HUES64 (cell line): ENCODE results near the gene DUSP16.

Experiments used
- H3K27ac ChIP-seq: 2 replicates; pipeline ENCODE4 v1.7.0; 2013; ENCODE audit warnings: low read depth, low read length, inconsistent platforms
- H3K27me3 ChIP-seq: 2 replicates; pipeline ENCODE4 v1.6.1; 2013; ENCODE audit warnings: mild to moderate bottlenecking, low read length; ENCODE audit not compliant: insufficient read depth
- H3K36me3 ChIP-seq: 2 replicates; pipeline ENCODE4 v1.6.1; 2013; ENCODE audit warnings: mild to moderate bottlenecking, low read length; ENCODE audit not compliant: insufficient read depth
- H3K4me1 ChIP-seq: 2 replicates; pipeline ENCODE4 v1.6.1; 2013; ENCODE audit warnings: mild to moderate bottlenecking, low read length, moderate library complexity; ENCODE audit not compliant: insufficient read depth
- H3K4me3 ChIP-seq: 2 replicates; pipeline ENCODE4 v1.5.1; 2013; ENCODE audit warnings: mild to moderate bottlenecking, low read length, moderate library complexity
- H3K9ac ChIP-seq: 2 replicates; pipeline ENCODE4 v1.6.1; 2013; ENCODE audit warnings: mild to moderate bottlenecking, low read depth, low read length
- H3K9me3 ChIP-seq: 2 replicates; pipeline ENCODE4 v1.6.1; 2013; ENCODE audit warnings: low read depth, low read length; ENCODE audit not compliant: insufficient read depth
- WGBS: fragments of 150-250, 120-280 bp; methylation state at CpG from one replicate; pipeline ENCODE4 v1.1.7; 2013; ENCODE audit warnings: missing lambda C conversion rate; 5-methylcytosine and 5-hydroxymethylcytosine counted together

DUSP16 gene

GRCh38 chr12:12447236-12447635, 115.4 kb downstream of the DUSP16 start:
- Histone ChIP-seq H3K27ac (no peak overlapping the region), H3K9ac (no peak overlapping the region), H3K9me3 (no peaks in the 10 kb centered on the region), H3K4me3 (no peak overlapping the region), H3K4me1 (peaks cover 10% of the 10 kb centered on the region; the same call in 1 of the 2 replicates), H3K36me3 (no peaks in the 10 kb centered on the region), H3K27me3 (no peaks in the 10 kb centered on the region)
- WGBS, result 95% methylated on average over 8 of the region's 8 CpGs

GRCh38 chr12:12446786-12447185, 115.9 kb downstream of the DUSP16 start:
- Histone ChIP-seq H3K4me1 (peaks cover 13% of the 10 kb centered on the region; the same call in 1 of the 2 replicates), H3K4me3 (no peak overlapping the region), H3K9ac (no peak overlapping the region), H3K27ac (no peak overlapping the region), H3K36me3 (no peaks in the 10 kb centered on the region), H3K27me3 (no peaks in the 10 kb centered on the region), H3K9me3 (no peaks in the 10 kb centered on the region)
- 82% methylated on average over 3 of the region's 3 CpGs for WGBS

- Histone ChIP-seq H3K4me3 (no peak overlapping the region), H3K4me1 (peaks cover 15% of the 10 kb centered on the region; the same call in 1 of the 2 replicates), H3K9ac (no peak overlapping the region), H3K9me3 (no peaks in the 10 kb centered on the region), H3K36me3 (no peaks in the 10 kb centered on the region), H3K27ac (no peak overlapping the region), H3K27me3 (no peaks in the 10 kb centered on the region)
- 98% methylated on average over 2 of the region's 2 CpGs for WGBS
Observed at GRCh38 chr12:12445882-12446181, 116.8 kb downstream of the DUSP16 start.

GRCh38 chr12:12445165-12445881, 117.3 kb downstream of the DUSP16 start:
- Histone ChIP-seq H3K27me3 (no peaks in the 10 kb centered on the region), H3K27ac (no peak overlapping the region), H3K36me3 (no peaks in the 10 kb centered on the region), H3K9ac (no peak overlapping the region), H3K4me1 (peaks cover 15% of the 10 kb centered on the region; the same call in 1 of the 2 replicates), H3K4me3 (no peak overlapping the region), H3K9me3 (no peaks in the 10 kb centered on the region)
- 97% methylated on average over 3 of the region's 4 CpGs for WGBS

GRCh38 chr12:12443431-12443878, 119.2 kb downstream of the DUSP16 start:
- 0 out of 2 replicates have a peak, but pooled peaks cover 5% of the 10 kb centered on the region for H3K4me1 ChIP-seq
- no peaks in the 10 kb centered on the region for H3K9me3 ChIP-seq
- no peak overlapping the region for H3K4me3 ChIP-seq
- no peak overlapping the region for H3K27ac ChIP-seq
- H3K27me3 ChIP-seq, result no peaks in the 10 kb centered on the region
- WGBS, result 94% methylated on average over 5 of the region's 5 CpGs
- H3K36me3 ChIP-seq, result no peaks in the 10 kb centered on the region
- H3K9ac ChIP-seq, result no peak overlapping the region

- Histone ChIP-seq H3K9ac (no peak overlapping the region), H3K27ac (no peak overlapping the region), H3K4me3 (no peak overlapping the region), H3K9me3 (no peaks in the 10 kb centered on the region), H3K27me3 (no peaks in the 10 kb centered on the region), H3K36me3 (no peaks in the 10 kb centered on the region), H3K4me1 (0 out of 2 replicates have a peak, but pooled peaks cover 5% of the 10 kb centered on the region)
- 92% methylated on average over 5 of the region's 5 CpGs for WGBS
Observed at GRCh38 chr12:12442548-12443071, 120.1 kb downstream of the DUSP16 start.

GRCh38 chr12:12441843-12442461, 120.7 kb downstream of the DUSP16 start:
- no peaks in the 10 kb centered on the region for H3K9me3 ChIP-seq
- no peak overlapping the region for H3K4me3 ChIP-seq
- 0 out of 2 replicates have a peak, but pooled peaks cover 5% of the 10 kb centered on the region for H3K4me1 ChIP-seq
- no peak overlapping the region for H3K27ac ChIP-seq
- 84% methylated on average over 4 of the region's 4 CpGs for WGBS
- no peak overlapping the region for H3K9ac ChIP-seq
- no peaks in the 10 kb centered on the region for H3K36me3 ChIP-seq
- no peaks in the 10 kb centered on the region for H3K27me3 ChIP-seq

- no peak overlapping the region for H3K27ac ChIP-seq
- peaks cover 5% of the 10 kb centered on the region; the same call in 1 of the 2 replicates for H3K36me3 ChIP-seq
- peaks cover 3% of the 10 kb centered on the region; the same call in 1 of the 2 replicates for H3K9me3 ChIP-seq
- 0 out of 2 replicates have a peak, but pooled peaks cover 5% of the 10 kb centered on the region for H3K4me1 ChIP-seq
- H3K27me3 ChIP-seq, result no peaks in the 10 kb centered on the region
- H3K9ac ChIP-seq, result no peak overlapping the region
- 98% methylated on average over 2 of the region's 2 CpGs for WGBS
- H3K4me3 ChIP-seq, result no peak overlapping the region
Observed at GRCh38 chr12:12441429-12441807, 121.2 kb downstream of the DUSP16 start.

- Histone ChIP-seq H3K9ac (no peak overlapping the region), H3K9me3 (peaks cover 3% of the 10 kb centered on the region; the same call in 1 of the 2 replicates), H3K4me3 (no peak overlapping the region), H3K36me3 (peaks cover 5% of the 10 kb centered on the region; the same call in 1 of the 2 replicates), H3K4me1 (0 out of 2 replicates have a peak, but pooled peaks cover 5% of the 10 kb centered on the region), H3K27ac (no peak overlapping the region), H3K27me3 (no peaks in the 10 kb centered on the region)
- WGBS, result 93% methylated on average over 4 of the region's 4 CpGs
Observed at GRCh38 chr12:12440784-12441428, 121.8 kb downstream of the DUSP16 start.

GRCh38 chr12:12439636-12440035, 123.0 kb downstream of the DUSP16 start:
- Histone ChIP-seq H3K27me3 (no peaks in the 10 kb centered on the region), H3K9me3 (peaks cover 3% of the 10 kb centered on the region; the same call in 1 of the 2 replicates), H3K36me3 (peaks cover 5% of the 10 kb centered on the region; the same call in 1 of the 2 replicates), H3K27ac (no peak overlapping the region), H3K4me1 (0 out of 2 replicates have a peak, but pooled peaks cover 5% of the 10 kb centered on the region), H3K4me3 (no peak overlapping the region), H3K9ac (no peak overlapping the region)
- 79% methylated on average over 6 of the region's 6 CpGs for WGBS
